ENCODE measurements around the gene TMEM132D.

- TF ChIP-seq ZNF513 (tag by site-specific recombination; IDR thresholded peaks at IDR 0.05) (no peak), ZBTB1 (tag by site-specific recombination; IDR thresholded peaks at IDR 0.05) (no peak), ZNF561 (tag by site-specific recombination; IDR thresholded peaks at IDR 0.05; ENCODE audit: borderline replicate concordance) (no peak), CTCF (tag by site-specific recombination; IDR thresholded peaks at IDR 0.05) (no peak)
Observed at GRCh38 chr12:129827102-129827865, 76.5 kb downstream of the TMEM132D start.

All from HEK293 (cell line).